HL-60 (cell line): ENCODE measurements around the gene MRPS7.

Experiments used
- CTCF ChIP-seq: IDR thresholded peaks from one replicate; pipeline ENCODE4 v1.5.1; 2011; ENCODE audit warnings: low read length, control low read depth, inconsistent platforms; ENCODE audit not compliant: insufficient read depth
- GABPA ChIP-seq: IDR thresholded peaks from 2 replicates; pipeline ENCODE4 v1.6.1; 2012; ENCODE audit warnings: low read depth
- POLR2AphosphoS5 ChIP-seq: IDR thresholded peaks from 2 replicates; pipeline ENCODE4 v1.6.1; 2012; ENCODE audit warnings: low read depth
- REST ChIP-seq: IDR thresholded peaks from 2 replicates; pipeline ENCODE4 v1.6.1; 2012; ENCODE audit warnings: low read depth; ENCODE audit not compliant: insufficient replicate concordance
- SPI1 ChIP-seq: IDR thresholded peaks from 2 replicates; pipeline ENCODE4 v1.6.1; 2012; ENCODE audit warnings: low read depth, mild to moderate bottlenecking, borderline replicate concordance

DNA sequence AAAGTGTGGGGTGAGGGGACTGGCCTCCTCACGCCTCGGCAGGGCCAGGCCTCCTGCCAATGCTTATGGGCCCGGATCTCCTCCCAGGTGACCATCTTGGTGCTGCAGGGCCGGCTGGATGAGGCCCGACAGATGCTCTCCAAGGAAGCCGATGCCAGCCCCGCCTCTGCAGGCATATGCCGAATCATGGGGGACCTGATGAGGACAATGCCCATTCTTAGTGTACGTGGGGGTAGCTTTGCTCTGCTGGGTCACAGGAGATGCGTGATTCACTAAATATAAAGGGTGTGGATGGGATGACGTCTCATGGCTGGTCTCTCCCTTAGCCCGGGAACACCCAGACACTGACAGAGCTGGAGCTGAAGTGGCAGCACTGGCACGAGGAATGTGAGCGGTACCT, 36.7 kb upstream of the MRPS7 start:
- TF ChIP-seq POLR2AphosphoS5 = no peak
- TF ChIP-seq CTCF = no peak
- TF ChIP-seq REST = no peak
- TF ChIP-seq GABPA = no peak
- TF ChIP-seq SPI1 = no peak
